Ascending aorta (tissue), 2 donors: ENCODE results near the gene COL9A3. TPM values are rescaled to one million over a fixed set of nuclear protein-coding genes. Genes with fewer than 3 reads are reported as not detected.

ENCODE experiments used
- DNase-seq, 2 donors: peaks; one replicate each; pipeline ENCODE4 v3.0.0-alpha.2; 2019; ENCODE audit warnings: low spot score in 2 of 2
- H3K27ac ChIP-seq, 2 donors: fragments of 200-600 bp; sonication (generic); one replicate each; pipeline ENCODE4 v1.5.1; 2016 to 2017; ENCODE audit warnings: mild to moderate bottlenecking in 1 of 2
- H3K27me3 ChIP-seq: fragments of 200-600 bp; sonication (generic); one replicate; pipeline ENCODE4 v1.5.1; 2017
- H3K36me3 ChIP-seq, 2 donors: fragments of 200-600 bp; sonication (generic); one replicate each; pipeline ENCODE4 v1.5.1; 2016
- H3K4me1 ChIP-seq, 2 donors: fragments of 200-600 bp; sonication (generic); one replicate each; pipeline ENCODE4 v1.5.1; 2016 to 2017; ENCODE audit warnings: mild to moderate bottlenecking in 1 of 2
- H3K4me3 ChIP-seq, 2 donors: fragments of 200-600 bp; sonication (generic); one replicate each; pipeline ENCODE4 v1.5.1; 2016 to 2017; ENCODE audit warnings: mild to moderate bottlenecking in 1 of 2
- H3K9me3 ChIP-seq, 2 donors: fragments of 200-600 bp; sonication (generic); one replicate each; pipeline ENCODE4 v1.5.1; 2016
- CTCF ChIP-seq, 3 experiments: fragments of 200-600 bp in 2 of 3; fragments of 450-650 bp in 1 of 3; sonication (generic) in 2 of 3; IDR thresholded peaks; one replicate each; pipeline ENCODE4 v1.5.1; 2016 to 2019; ENCODE audit warnings: antibody characterized with exemption in 3 of 3, mild to moderate bottlenecking in 1 of 3, moderate library complexity in 1 of 3
- intact Hi-C: fragments of 100-400 bp; cut with DNase I; formaldehyde crosslinking; loops from one replicate; pipeline ENCODE4 v1.15.1; 2023
- total RNA-seq: library from RNA; depleted of rRNA; stranded (reverse); fragments of >200 nt; gene quantifications from one replicate; pipeline ENCODE4 v1.1.0, GENCODE V29; 2016

The COL9A3 gene
- total RNA-seq, 1 donor from 2014 or later: 13.8 TPM

GRCh38 chr20:62861726-62862336, 45.0 kb downstream of the COL9A3 start, which contains the start of gene TCFL5:
Gene TCFL5, minus strand, starts transcription at chr20:62861822. Its CDS starts 152 bp downstream, at chr20:62861670.
- peak within 1 kb of the TSS; percentile 56 to 63 for H3K27ac ChIP-seq
- no peak for TF ChIP-seq CTCF (IDR thresholded peaks at IDR 0.05)
- peak within 1 kb of the TSS; percentile 57 to 69 for H3K4me3 ChIP-seq
- H3K9me3 ChIP-seq: no peaks in the 10 kb centered on the region
- peak; percentile 53 to 93 for DNase-seq
- peaks cover 0 to 6% of the 10 kb centered on the region in 2 donors for H3K36me3 ChIP-seq
- H3K4me1 ChIP-seq: peaks cover 4 to 7% of the 10 kb centered on the region in 2 donors
- no peaks in the 10 kb centered on the region for H3K27me3 ChIP-seq
- intact Hi-C loops: loop anchor here (2.0 to 5.0 kb wide), 5 partner anchors 35 to 795 kb away; partner anchors contain the start of genes GID8, TAF4 and YTHDF1

DNA sequence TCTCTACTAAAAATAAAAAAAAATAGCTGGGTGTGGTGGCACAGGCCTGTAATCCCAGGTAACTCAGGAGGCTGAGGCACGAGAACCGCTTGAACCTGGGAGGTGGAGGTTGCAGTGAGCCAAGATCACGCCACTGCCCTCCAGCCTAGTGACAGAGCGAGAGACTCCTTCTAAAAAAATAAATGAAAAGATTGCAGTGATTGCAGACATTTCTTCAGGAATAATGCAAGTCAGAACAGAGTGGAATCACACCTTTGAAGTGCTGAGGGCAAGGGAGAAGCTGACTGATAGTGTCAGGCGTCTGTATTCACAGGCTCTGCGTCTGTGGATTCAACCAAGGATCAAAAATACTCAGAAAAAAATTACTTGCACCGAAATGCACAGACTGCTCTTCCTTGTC, 47.4 kb downstream of the COL9A3 start:
- no peaks in the 10 kb centered on the region for H3K36me3 ChIP-seq
- H3K4me1 ChIP-seq: peaks cover 4 to 7% of the 10 kb centered on the region in 2 donors
- intact Hi-C loops: loop anchor here (5.0 kb wide), 4 partner anchors 72 to 797 kb away; partner anchors contain the start of genes GID8, TAF4 and YTHDF1
- no peak overlapping the region for H3K4me3 ChIP-seq
- no peak for DNase-seq
- TF ChIP-seq CTCF (IDR thresholded peaks at IDR 0.05): no peak
- no peak overlapping the region for H3K27ac ChIP-seq
- no peaks in the 10 kb centered on the region for H3K27me3 ChIP-seq
- no peaks in the 10 kb centered on the region for H3K9me3 ChIP-seq

DNA sequence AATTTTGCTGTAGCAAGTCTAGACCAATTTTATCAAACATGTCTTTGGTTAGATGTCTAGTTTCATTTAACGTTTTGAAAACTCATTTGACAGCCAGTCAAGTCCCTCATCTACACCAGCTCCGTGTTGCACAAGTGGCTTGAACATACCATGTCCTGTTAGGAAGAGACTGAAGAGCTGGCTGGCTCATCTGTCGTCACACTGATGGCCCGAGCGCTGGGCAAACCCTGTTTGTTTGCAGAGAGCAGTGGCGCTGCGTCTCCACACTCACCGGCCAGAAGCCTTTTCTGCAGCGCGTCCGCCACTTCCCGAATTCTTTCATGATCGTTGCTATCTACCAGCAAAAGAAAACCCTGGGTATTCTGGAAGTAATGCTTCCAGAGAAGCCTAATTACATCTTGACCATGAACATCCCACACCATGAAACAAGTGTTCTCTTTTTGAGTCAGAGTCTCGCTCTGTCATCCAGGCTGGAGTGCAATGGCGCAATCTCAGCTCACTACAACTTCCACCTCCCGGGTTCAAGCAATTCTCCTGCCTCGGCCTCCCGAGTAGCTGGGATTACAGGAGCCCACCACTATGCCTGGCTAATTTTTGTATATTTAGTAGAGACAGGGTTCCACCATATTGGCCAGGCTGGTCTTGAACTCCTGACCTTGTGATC, 55.5 kb downstream of the COL9A3 start:
- intact Hi-C loops: no loop called here
- no peak for TF ChIP-seq CTCF (IDR thresholded peaks at IDR 0.05)
- H3K36me3 ChIP-seq: no peaks in the 10 kb centered on the region
- H3K4me3 ChIP-seq: no peak overlapping the region
- H3K4me1 ChIP-seq: peaks cover 7 to 13% of the 10 kb centered on the region in 2 donors
- no peak overlapping the region for H3K27ac ChIP-seq
- no peaks in the 10 kb centered on the region for H3K27me3 ChIP-seq
- no peaks in the 10 kb centered on the region for H3K9me3 ChIP-seq
- DNase-seq: no peak

DNA sequence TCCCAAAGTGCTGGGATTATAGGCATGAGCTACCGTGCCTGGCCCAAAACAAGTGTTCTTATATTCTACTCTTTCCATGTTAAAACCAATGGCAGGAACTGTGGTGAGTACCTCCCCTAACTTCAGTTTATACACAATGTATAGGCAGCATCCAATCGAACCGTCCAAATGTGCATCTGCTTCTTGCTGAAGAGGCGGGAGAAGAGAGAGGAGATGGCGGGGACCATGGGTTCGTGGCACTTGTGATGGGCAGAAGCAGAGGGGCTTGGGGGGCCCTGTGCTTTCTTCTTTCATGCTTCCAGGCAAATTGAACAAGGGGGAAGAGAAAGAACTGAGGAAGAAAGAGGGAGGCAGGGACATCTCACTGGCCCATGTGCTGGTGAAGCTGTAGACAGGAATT, 56.0 kb downstream of the COL9A3 start:
- no peak for TF ChIP-seq CTCF (IDR thresholded peaks at IDR 0.05)
- intact Hi-C loops: loop anchor here (1.0 kb wide), 1 partner anchor 136 kb away; no protein-coding TSS in a partner anchor
- Histone ChIP-seq H3K9me3 (no peaks in the 10 kb centered on the region), H3K27me3 (no peaks in the 10 kb centered on the region), H3K36me3 (no peaks in the 10 kb centered on the region), H3K4me3 (no peak overlapping the region), H3K27ac (no peak overlapping the region), H3K4me1 (peaks cover 9 to 14% of the 10 kb centered on the region in 2 donors)
- no peak for DNase-seq

GRCh38 chr20:62873280-62873679, 56.4 kb downstream of the COL9A3 start:
- Histone ChIP-seq H3K4me1 (peaks cover 9 to 14% of the 10 kb centered on the region in 2 donors), H3K9me3 (no peaks in the 10 kb centered on the region), H3K4me3 (no peak overlapping the region), H3K27me3 (no peaks in the 10 kb centered on the region), H3K36me3 (no peaks in the 10 kb centered on the region), H3K27ac (no peak overlapping the region)
- no peak for TF ChIP-seq CTCF (IDR thresholded peaks at IDR 0.05)
- no peak for DNase-seq
- intact Hi-C loops: loop anchor here (1.0 kb wide), 1 partner anchor 136 kb away; no protein-coding TSS in a partner anchor
